K562 (cell line): ENCODE measurements around the gene C5orf22. TPM values are rescaled to one million over a fixed set of nuclear protein-coding genes. Genes with fewer than 3 reads are reported as not detected.

Experiments used
- CHD4 ChIP-seq: fragments of 200-600 bp; sonication (generic); IDR thresholded peaks from 3 replicates; pipeline ENCODE4 v1.6.1; 2012; ENCODE audit warnings: low read depth, mild to moderate bottlenecking, mixed read lengths, low read length, inconsistent platforms; ENCODE audit not compliant: insufficient read depth, insufficient replicate concordance, poor library complexity, severe bottlenecking
- EGR1 ChIP-seq: fragments of 450-650 bp; conservative IDR thresholded peaks from 2 replicates; pipeline ENCODE4 v1.6.1; 2017; ENCODE audit warnings: mild to moderate bottlenecking
- FOXK1 ChIP-seq: sonication (generic); formaldehyde crosslinking; IDR thresholded peaks from 2 replicates; pipeline ENCODE4 v1.8.0; 2022; ENCODE audit warnings: missing genetic modification reagents, mild to moderate bottlenecking, borderline replicate concordance
- GABPA ChIP-seq: fragments of 200-800 bp; sonication (Bioruptor generic); conservative IDR thresholded peaks from 2 replicates; pipeline ENCODE4 v1.6.1; 2016; ENCODE audit warnings: low read depth, missing genetic modification characterization, missing compliant biosample characterization
- RBM22 ChIP-seq: fragments of 200-400 bp; formaldehyde crosslinking; IDR thresholded peaks from 2 replicates; pipeline ENCODE4 v1.6.1; 2018; ENCODE audit warnings: low read length, low read depth; ENCODE audit not compliant: poor library complexity, severe bottlenecking
- TARDBP ChIP-seq: fragments of 450-650 bp; IDR thresholded peaks from 2 replicates; pipeline ENCODE4 v1.6.1; 2016
- TRIM28 ChIP-seq: fragments of 450-650 bp; IDR thresholded peaks from 2 replicates; pipeline ENCODE4 v1.6.1; 2017
- XRCC3 ChIP-seq: fragments of 450-650 bp; IDR thresholded peaks from 2 replicates; pipeline ENCODE4 v1.6.1; 2017; ENCODE audit warnings: mild to moderate bottlenecking, moderate library complexity
- ZFP30 ChIP-seq: fragments of 250-450 bp; sonication (Bioruptor Pico); IDR thresholded peaks from 2 replicates; pipeline ENCODE4 v1.8.0; 2022; ENCODE audit warnings: moderate library complexity, mild to moderate bottlenecking, inconsistent platforms, borderline replicate concordance
- ZKSCAN3 ChIP-seq: fragments of 250-450 bp; sonication (Bioruptor Pico); IDR thresholded peaks from 2 replicates; pipeline ENCODE4 v1.4.0; 2020
- ZNF217 ChIP-seq: sonication (generic); formaldehyde crosslinking; IDR thresholded peaks from 2 replicates; pipeline ENCODE4 v1.8.0; 2022; ENCODE audit warnings: mild to moderate bottlenecking, missing genetic modification reagents
- ZNF324 ChIP-seq: fragments of 250-450 bp; sonication (Bioruptor Pico); IDR thresholded peaks from 2 replicates; pipeline ENCODE4 v1.4.0; 2020; ENCODE audit warnings: mild to moderate bottlenecking
- polyA plus RNA-seq, 8 experiments: library from polyadenylated mRNA; depleted of rRNA in 4 of 8; stranded (reverse) in 5 of 8; unstranded in 3 of 8; fragments of >200 nt; fragmentation: Nextera tagmentation in 2 of 8; fragmentation: Illumina TruSeq in 1 of 8; extraction: Ambion mirVana in 2 of 8; extraction: Trizol in 1 of 8; gene quantifications; 2 replicates each; pipeline versions ENCODE4 v1.2.1 to v1.2.3, GENCODE V29; 2011 to 2014; ENCODE audit warnings: inconsistent platforms in 1 of 8, missing spikeins in 1 of 8
- total RNA-seq, 7 experiments: library from RNA; depleted of rRNA in 6 of 7; stranded (reverse); fragments of >200 nt in 6 of 7; fragmentation: Illumina TruSeq in 2 of 7; extraction: Trizol in 2 of 7; gene quantifications; 2 replicates each; pipeline versions ENCODE4 v1.2.1 to v1.2.3, GENCODE V29; 2011 to 2021; ENCODE audit warnings: low replicate concordance in 1 of 7
- TF ChIP-seq, protein P1 (sequence below), 3 experiments: fragments of 200-800 bp in 1 of 3; fragments of 250-450 bp in 1 of 3; fragments of 450-650 bp in 1 of 3; sonication (Bioruptor Pico) in 1 of 3; sonication (Bioruptor generic) in 1 of 3; formaldehyde crosslinking in 1 of 3; IDR thresholded peaks; 2 replicates each; pipeline versions ENCODE4 v1.6.1 to v1.8.0; 2016 to 2022; ENCODE audit warnings: mild to moderate bottlenecking in 2 of 3, missing genetic modification characterization in 2 of 3, missing compliant biosample characterization in 1 of 3, moderate library complexity in 1 of 3
- TF ChIP-seq, protein P2 (sequence below), 3 experiments: IDR thresholded peaks in 2 of 3; conservative IDR thresholded peaks in 1 of 3; 2 replicates each; pipeline ENCODE4 v1.5.1; 2011 to 2012; ENCODE audit warnings: low read length in 3 of 3, mild to moderate bottlenecking in 3 of 3, control low read depth in 2 of 3, improper control_type of control experiment in 1 of 3, inconsistent platforms in 1 of 3, low read depth in 1 of 3, mixed read lengths in 1 of 3, moderate library complexity in 1 of 3; ENCODE audit not compliant: insufficient read depth in 2 of 3
- TF ChIP-seq, protein P3 (sequence below): sonication (generic); formaldehyde crosslinking; IDR thresholded peaks from 2 replicates; pipeline ENCODE4 v1.8.0; 2022; ENCODE audit warnings: mild to moderate bottlenecking, missing genetic modification reagents
- TF ChIP-seq, protein P4 (sequence below): sonication (generic); formaldehyde crosslinking; IDR thresholded peaks from 2 replicates; pipeline ENCODE4 v1.8.0; 2022; ENCODE audit warnings: mild to moderate bottlenecking, missing genetic modification reagents
- TF ChIP-seq, protein P5 (sequence below): fragments of 250-450 bp; sonication (Bioruptor Pico); IDR thresholded peaks from 2 replicates; pipeline ENCODE4 v1.8.0; 2022; ENCODE audit warnings: moderate library complexity, mild to moderate bottlenecking, inconsistent platforms

The C5orf22 gene
- total and polyA plus RNA-seq, 9 of the 15 experiments (the other 6 are each of a cell fraction or from before 2014, with no cell fraction given), result 22.7 to 56.7 (median 39.3) TPM

DNA sequence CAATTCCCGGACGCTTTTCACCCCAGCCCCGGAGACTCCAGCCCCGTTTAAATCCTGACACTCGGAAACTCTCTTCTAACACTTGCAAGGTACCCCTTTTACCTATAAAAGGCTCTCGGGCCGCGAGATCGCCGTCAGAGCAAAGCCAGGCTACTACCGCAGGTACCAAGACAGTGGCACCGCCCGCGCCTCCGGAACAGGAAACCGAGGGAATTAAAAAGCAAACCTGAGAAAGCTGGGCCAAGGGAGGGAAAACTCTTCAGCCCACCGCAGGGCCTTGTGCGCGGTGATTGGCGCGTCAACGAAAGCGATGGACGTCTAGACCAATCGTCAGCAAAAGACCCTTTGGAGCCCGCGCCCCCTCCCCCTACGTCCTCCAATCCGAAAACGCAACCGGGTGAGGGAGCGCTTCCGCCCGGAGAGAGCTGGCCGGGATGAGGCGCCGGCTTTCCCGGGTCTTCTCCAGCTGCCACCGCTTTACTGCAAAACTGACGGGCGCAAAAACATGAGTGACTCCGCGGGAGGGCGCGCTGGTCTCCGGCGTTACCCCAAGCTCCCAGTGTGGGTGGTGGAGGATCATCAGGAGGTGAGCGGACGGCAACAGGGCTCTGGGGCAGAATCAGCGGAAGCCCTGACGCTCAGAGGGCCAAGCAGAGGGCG is at the start of gene C5orf22, which contains the start of gene DROSHA (continued):
- TF ChIP-seq, protein P1, sequence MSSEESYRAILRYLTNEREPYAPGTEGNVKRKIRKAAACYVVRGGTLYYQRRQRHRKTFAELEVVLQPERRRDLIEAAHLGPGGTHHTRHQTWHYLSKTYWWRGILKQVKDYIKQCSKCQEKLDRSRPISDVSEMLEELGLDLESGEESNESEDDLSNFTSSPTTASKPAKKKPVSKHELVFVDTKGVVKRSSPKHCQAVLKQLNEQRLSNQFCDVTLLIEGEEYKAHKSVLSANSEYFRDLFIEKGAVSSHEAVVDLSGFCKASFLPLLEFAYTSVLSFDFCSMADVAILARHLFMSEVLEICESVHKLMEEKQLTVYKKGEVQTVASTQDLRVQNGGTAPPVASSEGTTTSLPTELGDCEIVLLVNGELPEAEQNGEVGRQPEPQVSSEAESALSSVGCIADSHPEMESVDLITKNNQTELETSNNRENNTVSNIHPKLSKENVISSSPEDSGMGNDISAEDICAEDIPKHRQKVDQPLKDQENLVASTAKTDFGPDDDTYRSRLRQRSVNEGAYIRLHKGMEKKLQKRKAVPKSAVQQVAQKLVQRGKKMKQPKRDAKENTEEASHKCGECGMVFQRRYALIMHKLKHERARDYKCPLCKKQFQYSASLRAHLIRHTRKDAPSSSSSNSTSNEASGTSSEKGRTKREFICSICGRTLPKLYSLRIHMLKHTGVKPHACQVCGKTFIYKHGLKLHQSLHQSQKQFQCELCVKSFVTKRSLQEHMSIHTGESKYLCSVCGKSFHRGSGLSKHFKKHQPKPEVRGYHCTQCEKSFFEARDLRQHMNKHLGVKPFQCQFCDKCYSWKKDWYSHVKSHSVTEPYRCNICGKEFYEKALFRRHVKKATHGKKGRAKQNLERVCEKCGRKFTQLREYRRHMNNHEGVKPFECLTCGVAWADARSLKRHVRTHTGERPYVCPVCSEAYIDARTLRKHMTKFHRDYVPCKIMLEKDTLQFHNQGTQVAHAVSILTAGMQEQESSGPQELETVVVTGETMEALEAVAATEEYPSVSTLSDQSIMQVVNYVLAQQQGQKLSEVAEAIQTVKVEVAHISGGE (CRISPR knock-in tag; IDR thresholded peaks at IDR 0.05), result peak in 1 of 3 experiments; percentile 89; a peak in 2 of 6 replicates
- TF ChIP-seq ZFP30 (no peak), ZKSCAN3 (CRISPR knock-in tag) (no peak), FOXK1 (CRISPR knock-in tag) (no peak), ZNF324 (CRISPR knock-in tag) (no peak), TARDBP (no peak), TRIM28 (peak; percentile 48; the same call in 1 of the 2 replicates), CHD4 (no peak), EGR1 (peak; percentile 21), XRCC3 (no peak), GABPA (tag) (peak; percentile 97), RBM22 (no peak), ZNF217 (CRISPR knock-in tag) (no peak)
- TF ChIP-seq, protein P2, sequence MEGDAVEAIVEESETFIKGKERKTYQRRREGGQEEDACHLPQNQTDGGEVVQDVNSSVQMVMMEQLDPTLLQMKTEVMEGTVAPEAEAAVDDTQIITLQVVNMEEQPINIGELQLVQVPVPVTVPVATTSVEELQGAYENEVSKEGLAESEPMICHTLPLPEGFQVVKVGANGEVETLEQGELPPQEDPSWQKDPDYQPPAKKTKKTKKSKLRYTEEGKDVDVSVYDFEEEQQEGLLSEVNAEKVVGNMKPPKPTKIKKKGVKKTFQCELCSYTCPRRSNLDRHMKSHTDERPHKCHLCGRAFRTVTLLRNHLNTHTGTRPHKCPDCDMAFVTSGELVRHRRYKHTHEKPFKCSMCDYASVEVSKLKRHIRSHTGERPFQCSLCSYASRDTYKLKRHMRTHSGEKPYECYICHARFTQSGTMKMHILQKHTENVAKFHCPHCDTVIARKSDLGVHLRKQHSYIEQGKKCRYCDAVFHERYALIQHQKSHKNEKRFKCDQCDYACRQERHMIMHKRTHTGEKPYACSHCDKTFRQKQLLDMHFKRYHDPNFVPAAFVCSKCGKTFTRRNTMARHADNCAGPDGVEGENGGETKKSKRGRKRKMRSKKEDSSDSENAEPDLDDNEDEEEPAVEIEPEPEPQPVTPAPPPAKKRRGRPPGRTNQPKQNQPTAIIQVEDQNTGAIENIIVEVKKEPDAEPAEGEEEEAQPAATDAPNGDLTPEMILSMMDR (IDR thresholded peaks at IDR 0.05 in 2 of 3, conservative IDR thresholded peaks at IDR 0.05 in 1 of 3; ENCODE audit: insufficient read depth in 2 of 3, low read depth in 1 of 3, low read length in 3 of 3), result peak; percentile 20 to 25 (median 21); a peak in 2 of 6 replicates
- TF ChIP-seq, protein P3, sequence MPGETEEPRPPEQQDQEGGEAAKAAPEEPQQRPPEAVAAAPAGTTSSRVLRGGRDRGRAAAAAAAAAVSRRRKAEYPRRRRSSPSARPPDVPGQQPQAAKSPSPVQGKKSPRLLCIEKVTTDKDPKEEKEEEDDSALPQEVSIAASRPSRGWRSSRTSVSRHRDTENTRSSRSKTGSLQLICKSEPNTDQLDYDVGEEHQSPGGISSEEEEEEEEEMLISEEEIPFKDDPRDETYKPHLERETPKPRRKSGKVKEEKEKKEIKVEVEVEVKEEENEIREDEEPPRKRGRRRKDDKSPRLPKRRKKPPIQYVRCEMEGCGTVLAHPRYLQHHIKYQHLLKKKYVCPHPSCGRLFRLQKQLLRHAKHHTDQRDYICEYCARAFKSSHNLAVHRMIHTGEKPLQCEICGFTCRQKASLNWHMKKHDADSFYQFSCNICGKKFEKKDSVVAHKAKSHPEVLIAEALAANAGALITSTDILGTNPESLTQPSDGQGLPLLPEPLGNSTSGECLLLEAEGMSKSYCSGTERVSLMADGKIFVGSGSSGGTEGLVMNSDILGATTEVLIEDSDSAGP (CRISPR knock-in tag), result no peak
- TF ChIP-seq, protein P4, sequence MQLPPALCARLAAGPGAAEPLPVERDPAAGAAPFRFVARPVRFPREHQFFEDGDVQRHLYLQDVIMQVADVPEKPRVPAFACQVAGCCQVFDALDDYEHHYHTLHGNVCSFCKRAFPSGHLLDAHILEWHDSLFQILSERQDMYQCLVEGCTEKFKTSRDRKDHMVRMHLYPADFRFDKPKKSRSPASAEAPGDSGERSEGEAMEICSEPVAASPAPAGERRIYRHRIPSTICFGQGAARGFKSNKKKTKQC (CRISPR knock-in tag), result peak; percentile 25; the same call in 1 of the 2 replicates
- TF ChIP-seq, protein P5, sequence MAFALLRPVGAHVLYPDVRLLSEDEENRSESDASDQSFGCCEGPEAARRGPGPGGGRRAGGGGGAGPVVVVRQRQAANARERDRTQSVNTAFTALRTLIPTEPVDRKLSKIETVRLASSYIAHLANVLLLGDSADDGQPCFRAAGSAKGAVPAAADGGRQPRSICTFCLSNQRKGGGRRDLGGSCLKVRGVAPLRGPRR, result 0 out of 2 replicates have a peak, but pooled peaks have one; percentile 27
